PFSK-1 (cell line): ENCODE results near the gene FGFR4.

Experiments used
- POLR2AphosphoS5 ChIP-seq: IDR thresholded peaks from 2 replicates; pipeline ENCODE4 v1.6.1; 2012; ENCODE audit warnings: low read depth, mild to moderate bottlenecking, control low read depth, low read length, moderate library complexity
- REST ChIP-seq, 2 experiments: IDR thresholded peaks; 2 replicates each; pipeline versions ENCODE4 v1.6.1 to v1.8.0; 2011 to 2012; ENCODE audit warnings: low read depth in 2 of 2, low read length in 2 of 2, control low read depth in 1 of 2, inconsistent platforms in 1 of 2, mild to moderate bottlenecking in 1 of 2, moderate library complexity in 1 of 2; ENCODE audit not compliant: insufficient read depth in 1 of 2
- SIN3A ChIP-seq: IDR thresholded peaks from 2 replicates; pipeline ENCODE4 v1.6.1; 2012; ENCODE audit warnings: mild to moderate bottlenecking, low read length, moderate library complexity, borderline replicate concordance; ENCODE audit not compliant: insufficient read depth
- TAF1 ChIP-seq: IDR thresholded peaks from 2 replicates; pipeline ENCODE4 v1.6.1; 2012; ENCODE audit warnings: low read length, control low read depth, borderline replicate concordance; ENCODE audit not compliant: insufficient read depth

GRCh38 chr5:177085985-177086653 lies 596 bp upstream of the FGFR4 start:
- no peak for TF ChIP-seq REST (IDR thresholded peaks at IDR 0.05; ENCODE audit: insufficient read depth in 1 of 2, low read depth in 2 of 2, low read length in 2 of 2)
- TF ChIP-seq SIN3A = no peak
- no peak for TF ChIP-seq POLR2AphosphoS5
- TF ChIP-seq TAF1 = no peak
